ENCODE results near the gene SCN7A. TPM values are rescaled to one million over a fixed set of nuclear protein-coding genes. Genes with fewer than 3 reads are reported as not detected.

Gene SCN7A
- total RNA-seq, 1 experiment from 2014 or later: 0.17 TPM

DNA sequence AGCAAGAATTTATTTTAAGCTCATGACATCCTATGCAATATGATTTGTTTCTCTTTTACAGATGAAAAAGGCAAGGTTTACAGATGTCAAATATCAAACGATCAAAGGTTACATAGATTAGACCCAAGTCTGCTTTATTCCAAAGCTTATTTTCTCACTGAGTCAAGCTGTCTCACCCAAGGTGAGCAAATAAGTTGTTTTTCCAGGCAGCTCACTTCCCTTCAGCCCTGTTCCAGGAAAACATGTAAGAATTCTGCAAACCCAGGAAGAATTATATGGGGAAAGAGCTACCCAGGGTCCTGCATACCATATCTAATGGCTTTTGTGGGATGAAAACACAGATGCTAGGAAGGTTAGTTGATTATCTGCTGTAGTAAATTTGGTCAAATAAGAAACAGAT lies 60.6 kb downstream of the SCN7A start:
- peaks cover 15% of the 10 kb centered on the region for H3K36me3 Mint-ChIP-seq
- CTCF ChIA-PET: interaction anchor here (0.7 kb wide), 1 partner anchor 16 kb away, joined by 5 read pairs; no protein-coding TSS in a partner anchor
- H3K9me3 Mint-ChIP-seq: peaks cover 22% of the 10 kb centered on the region
- POLR2A ChIA-PET: no interaction called here
- no peak overlapping the region for H3K4me3 Mint-ChIP-seq
- H3K4me1 Mint-ChIP-seq: peaks cover 8% of the 10 kb centered on the region
- DNase-seq (ENCODE audit: low spot score): no peak
- no peak for ATAC-seq
- no peak overlapping the region for H3K27ac Mint-ChIP-seq
- no peaks in the 10 kb centered on the region; the same call in 1 of the 2 replicates for H3K27me3 Mint-ChIP-seq (ENCODE audit: low read depth)
- TF ChIP-seq ZNF423 (CRISPR knock-in tag; IDR thresholded peaks at IDR 0.05) (no peak), ZNF138 (CRISPR knock-in tag; conservative IDR thresholded peaks at IDR 0.05) (no peak), GABPB1 (CRISPR knock-in tag; IDR thresholded peaks at IDR 0.05) (peak; percentile 47; the same call in 1 of the 2 replicates)
- TF ChIP-seq, protein P1, sequence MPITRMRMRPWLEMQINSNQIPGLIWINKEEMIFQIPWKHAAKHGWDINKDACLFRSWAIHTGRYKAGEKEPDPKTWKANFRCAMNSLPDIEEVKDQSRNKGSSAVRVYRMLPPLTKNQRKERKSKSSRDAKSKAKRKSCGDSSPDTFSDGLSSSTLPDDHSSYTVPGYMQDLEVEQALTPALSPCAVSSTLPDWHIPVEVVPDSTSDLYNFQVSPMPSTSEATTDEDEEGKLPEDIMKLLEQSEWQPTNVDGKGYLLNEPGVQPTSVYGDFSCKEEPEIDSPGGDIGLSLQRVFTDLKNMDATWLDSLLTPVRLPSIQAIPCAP (CRISPR knock-in tag; IDR thresholded peaks at IDR 0.05): no peak

DNA sequence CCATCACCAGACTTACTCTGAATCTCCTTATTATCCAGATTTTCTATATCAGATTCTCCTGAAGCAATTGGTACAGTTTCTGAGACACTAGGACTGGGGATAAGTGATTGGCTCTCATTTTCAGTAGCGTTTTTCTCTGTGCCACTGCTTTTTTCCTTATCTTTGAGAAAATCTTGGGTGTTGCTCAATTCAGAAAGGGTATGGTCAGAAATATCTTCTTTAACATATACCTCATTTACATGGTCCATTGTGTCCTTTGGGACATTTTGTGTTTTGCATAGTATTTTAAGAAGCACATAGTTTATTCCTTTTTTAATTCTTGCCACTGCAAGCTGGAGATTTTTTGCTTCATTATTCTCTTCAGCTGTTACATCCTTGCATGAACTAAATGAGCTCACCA lies 61.7 kb downstream of the SCN7A start:
- no peak for TF ChIP-seq RELA (CRISPR knock-in tag; IDR thresholded peaks at IDR 0.05; ENCODE audit: borderline replicate concordance)
- TF ChIP-seq, protein P2, sequence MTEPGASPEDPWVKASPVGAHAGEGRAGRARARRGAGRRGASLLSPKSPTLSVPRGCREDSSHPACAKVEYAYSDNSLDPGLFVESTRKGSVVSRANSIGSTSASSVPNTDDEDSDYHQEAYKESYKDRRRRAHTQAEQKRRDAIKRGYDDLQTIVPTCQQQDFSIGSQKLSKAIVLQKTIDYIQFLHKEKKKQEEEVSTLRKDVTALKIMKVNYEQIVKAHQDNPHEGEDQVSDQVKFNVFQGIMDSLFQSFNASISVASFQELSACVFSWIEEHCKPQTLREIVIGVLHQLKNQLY (CRISPR knock-in tag; IDR thresholded peaks at IDR 0.05): no peak
- TF ChIP-seq, protein P3, sequence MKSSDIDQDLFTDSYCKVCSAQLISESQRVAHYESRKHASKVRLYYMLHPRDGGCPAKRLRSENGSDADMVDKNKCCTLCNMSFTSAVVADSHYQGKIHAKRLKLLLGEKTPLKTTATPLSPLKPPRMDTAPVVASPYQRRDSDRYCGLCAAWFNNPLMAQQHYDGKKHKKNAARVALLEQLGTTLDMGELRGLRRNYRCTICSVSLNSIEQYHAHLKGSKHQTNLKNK (CRISPR knock-in tag; IDR thresholded peaks at IDR 0.05): no peak
- TF ChIP-seq ELF4 (CRISPR knock-in tag; IDR thresholded peaks at IDR 0.05; ENCODE audit: low read depth): no peak
- no peak for TF ChIP-seq ZBTB21 (CRISPR knock-in tag; IDR thresholded peaks at IDR 0.05; ENCODE audit: borderline replicate concordance)
- TF ChIP-seq ZNF121 (CRISPR knock-in tag; IDR thresholded peaks at IDR 0.05): no peak
- no peak for TF ChIP-seq NR3C1 (CRISPR knock-in tag; conservative IDR thresholded peaks at IDR 0.05; ENCODE audit: low read depth)
- TF ChIP-seq, protein P4, sequence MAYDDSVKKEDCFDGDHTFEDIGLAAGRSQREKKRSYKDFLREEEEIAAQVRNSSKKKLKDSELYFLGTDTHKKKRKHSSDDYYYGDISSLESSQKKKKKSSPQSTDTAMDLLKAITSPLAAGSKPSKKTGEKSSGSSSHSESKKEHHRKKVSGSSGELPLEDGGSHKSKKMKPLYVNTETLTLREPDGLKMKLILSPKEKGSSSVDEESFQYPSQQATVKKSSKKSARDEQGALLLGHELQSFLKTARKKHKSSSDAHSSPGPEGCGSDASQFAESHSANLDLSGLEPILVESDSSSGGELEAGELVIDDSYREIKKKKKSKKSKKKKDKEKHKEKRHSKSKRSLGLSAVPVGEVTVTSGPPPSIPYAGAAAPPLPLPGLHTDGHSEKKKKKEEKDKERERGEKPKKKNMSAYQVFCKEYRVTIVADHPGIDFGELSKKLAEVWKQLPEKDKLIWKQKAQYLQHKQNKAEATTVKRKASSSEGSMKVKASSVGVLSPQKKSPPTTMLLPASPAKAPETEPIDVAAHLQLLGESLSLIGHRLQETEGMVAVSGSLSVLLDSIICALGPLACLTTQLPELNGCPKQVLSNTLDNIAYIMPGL (CRISPR knock-in tag; IDR thresholded peaks at IDR 0.05): no peak
- TF ChIP-seq, protein P5, sequence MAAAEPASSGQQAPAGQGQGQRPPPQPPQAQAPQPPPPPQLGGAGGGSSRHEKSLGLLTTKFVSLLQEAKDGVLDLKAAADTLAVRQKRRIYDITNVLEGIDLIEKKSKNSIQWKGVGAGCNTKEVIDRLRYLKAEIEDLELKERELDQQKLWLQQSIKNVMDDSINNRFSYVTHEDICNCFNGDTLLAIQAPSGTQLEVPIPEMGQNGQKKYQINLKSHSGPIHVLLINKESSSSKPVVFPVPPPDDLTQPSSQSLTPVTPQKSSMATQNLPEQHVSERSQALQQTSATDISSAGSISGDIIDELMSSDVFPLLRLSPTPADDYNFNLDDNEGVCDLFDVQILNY (CRISPR knock-in tag; IDR thresholded peaks at IDR 0.05): no peak
- no peak for TF ChIP-seq GRHL2 (CRISPR knock-in tag; IDR thresholded peaks at IDR 0.05; ENCODE audit: insufficient replicate concordance, severe bottlenecking)
- no peak for TF ChIP-seq NR1H2 (CRISPR knock-in tag; IDR thresholded peaks at IDR 0.05)
- no peak for TF ChIP-seq TCF7 (CRISPR knock-in tag; IDR thresholded peaks at IDR 0.05; ENCODE audit: low read depth)
- TF ChIP-seq OVOL2 (CRISPR knock-in tag; IDR thresholded peaks at IDR 0.05; ENCODE audit: borderline replicate concordance): no peak
- TF ChIP-seq ZNF396 (CRISPR knock-in tag; IDR thresholded peaks at IDR 0.05; ENCODE audit: borderline replicate concordance): no peak
- TF ChIP-seq ZNF317 (CRISPR knock-in tag; IDR thresholded peaks at IDR 0.05; ENCODE audit: borderline replicate concordance, low read depth): no peak
- TF ChIP-seq NFYB (CRISPR knock-in tag; conservative IDR thresholded peaks at IDR 0.05; ENCODE audit: low read depth): no peak
- TF ChIP-seq, protein P6, sequence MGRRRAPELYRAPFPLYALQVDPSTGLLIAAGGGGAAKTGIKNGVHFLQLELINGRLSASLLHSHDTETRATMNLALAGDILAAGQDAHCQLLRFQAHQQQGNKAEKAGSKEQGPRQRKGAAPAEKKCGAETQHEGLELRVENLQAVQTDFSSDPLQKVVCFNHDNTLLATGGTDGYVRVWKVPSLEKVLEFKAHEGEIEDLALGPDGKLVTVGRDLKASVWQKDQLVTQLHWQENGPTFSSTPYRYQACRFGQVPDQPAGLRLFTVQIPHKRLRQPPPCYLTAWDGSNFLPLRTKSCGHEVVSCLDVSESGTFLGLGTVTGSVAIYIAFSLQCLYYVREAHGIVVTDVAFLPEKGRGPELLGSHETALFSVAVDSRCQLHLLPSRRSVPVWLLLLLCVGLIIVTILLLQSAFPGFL (CRISPR knock-in tag; IDR thresholded peaks at IDR 0.05; ENCODE audit: borderline replicate concordance): no peak
- no peak for TF ChIP-seq ZNF416 (CRISPR knock-in tag; IDR thresholded peaks at IDR 0.05)
- TF ChIP-seq, protein P7, sequence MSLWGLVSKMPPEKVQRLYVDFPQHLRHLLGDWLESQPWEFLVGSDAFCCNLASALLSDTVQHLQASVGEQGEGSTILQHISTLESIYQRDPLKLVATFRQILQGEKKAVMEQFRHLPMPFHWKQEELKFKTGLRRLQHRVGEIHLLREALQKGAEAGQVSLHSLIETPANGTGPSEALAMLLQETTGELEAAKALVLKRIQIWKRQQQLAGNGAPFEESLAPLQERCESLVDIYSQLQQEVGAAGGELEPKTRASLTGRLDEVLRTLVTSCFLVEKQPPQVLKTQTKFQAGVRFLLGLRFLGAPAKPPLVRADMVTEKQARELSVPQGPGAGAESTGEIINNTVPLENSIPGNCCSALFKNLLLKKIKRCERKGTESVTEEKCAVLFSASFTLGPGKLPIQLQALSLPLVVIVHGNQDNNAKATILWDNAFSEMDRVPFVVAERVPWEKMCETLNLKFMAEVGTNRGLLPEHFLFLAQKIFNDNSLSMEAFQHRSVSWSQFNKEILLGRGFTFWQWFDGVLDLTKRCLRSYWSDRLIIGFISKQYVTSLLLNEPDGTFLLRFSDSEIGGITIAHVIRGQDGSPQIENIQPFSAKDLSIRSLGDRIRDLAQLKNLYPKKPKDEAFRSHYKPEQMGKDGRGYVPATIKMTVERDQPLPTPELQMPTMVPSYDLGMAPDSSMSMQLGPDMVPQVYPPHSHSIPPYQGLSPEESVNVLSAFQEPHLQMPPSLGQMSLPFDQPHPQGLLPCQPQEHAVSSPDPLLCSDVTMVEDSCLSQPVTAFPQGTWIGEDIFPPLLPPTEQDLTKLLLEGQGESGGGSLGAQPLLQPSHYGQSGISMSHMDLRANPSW (CRISPR knock-in tag; conservative IDR thresholded peaks at IDR 0.05; ENCODE audit: low read depth): no peak
- TF ChIP-seq, protein P8, sequence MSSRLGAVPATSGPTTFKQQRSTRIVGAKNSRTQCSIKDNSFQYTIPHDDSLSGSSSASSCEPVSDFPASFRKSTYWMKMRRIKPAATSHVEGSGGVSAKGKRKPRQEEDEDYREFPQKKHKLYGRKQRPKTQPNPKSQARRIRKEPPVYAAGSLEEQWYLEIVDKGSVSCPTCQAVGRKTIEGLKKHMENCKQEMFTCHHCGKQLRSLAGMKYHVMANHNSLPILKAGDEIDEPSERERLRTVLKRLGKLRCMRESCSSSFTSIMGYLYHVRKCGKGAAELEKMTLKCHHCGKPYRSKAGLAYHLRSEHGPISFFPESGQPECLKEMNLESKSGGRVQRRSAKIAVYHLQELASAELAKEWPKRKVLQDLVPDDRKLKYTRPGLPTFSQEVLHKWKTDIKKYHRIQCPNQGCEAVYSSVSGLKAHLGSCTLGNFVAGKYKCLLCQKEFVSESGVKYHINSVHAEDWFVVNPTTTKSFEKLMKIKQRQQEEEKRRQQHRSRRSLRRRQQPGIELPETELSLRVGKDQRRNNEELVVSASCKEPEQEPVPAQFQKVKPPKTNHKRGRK (CRISPR knock-in tag; IDR thresholded peaks at IDR 0.05; ENCODE audit: borderline replicate concordance): no peak
- Mint-ChIP-seq H3K4me1 (peaks cover 8% of the 10 kb centered on the region), H3K36me3 (peaks cover 11% of the 10 kb centered on the region)

More for the DNA sequence above, 61.7 kb downstream of the SCN7A start:
- no peak overlapping the region for H3K27ac Mint-ChIP-seq
- peaks cover 12% of the 10 kb centered on the region for H3K9me3 Mint-ChIP-seq
- ChIA-PET CTCF (no interaction called here), POLR2A (no interaction called here)
- no peak overlapping the region for H3K4me3 Mint-ChIP-seq
- H3K27me3 Mint-ChIP-seq (ENCODE audit: low read depth): no peaks in the 10 kb centered on the region; the same call in 1 of the 2 replicates
- DNase-seq (ENCODE audit: low spot score) (no peak), ATAC-seq (no peak)

All from WTC11 (cell line).